Measurements from ENCODE around the gene POLR1E.

POLR1E gene

GRCh38 chr9:37542488-37542887 is 56.7 kb downstream of the POLR1E start:
- DNase-seq = no peak

GRCh38 chr9:37542895-37543294 is 57.1 kb downstream of the POLR1E start:
- DNase-seq = no peak

GRCh38 chr9:37543468-37543867 is 57.7 kb downstream of the POLR1E start:
- DNase-seq = no peak

GRCh38 chr9:37547328-37547878 is 61.7 kb downstream of the POLR1E start:
- DNase-seq = no peak

GRCh38 chr9:37549527-37549926 is 63.8 kb downstream of the POLR1E start:
- no peak for DNase-seq

GRCh38 chr9:37550781-37551180 is 65.0 kb downstream of the POLR1E start:
- DNase-seq = no peak

- no peak for DNase-seq
These were observed 65.7 kb downstream of the POLR1E start for GRCh38 chr9:37551468-37551867.

- DNase-seq = no peak
These were observed 66.1 kb downstream of the POLR1E start for GRCh38 chr9:37551888-37552287.

Data from stimulated activated CD4-positive, alpha-beta T cell treated with anti-CD3 and anti-CD28 coated beads, Interleukin-4, amount 100 ng/mL, for 24 hours (primary cell).